GM10248 (cell line): ENCODE measurements around the gene KIAA1549.

Experiments
- CTCF ChIA-PET: fragments of 300-600 bp; sonication (Branson Sonifier 250); formaldehyde crosslinking; extraction: SDS; loops from one replicate; lab custom pipeline; 2021; ENCODE audit warnings: antibody characterized with exemption; lab: Yijun Ruan, JAX
- POLR2A ChIA-PET: fragments of 350-650 bp; sonication (Branson Sonifier 250); formaldehyde crosslinking; extraction: SDS; loops from one replicate; lab custom pipeline; 2020; ENCODE audit warnings: antibody characterized with exemption; lab: Yijun Ruan, JAX
- DNase-seq: peaks from one replicate; pipeline ENCODE4 v3.0.0; 2012; ENCODE audit errors: extremely low spot score
- TF ChIP-seq, protein P1 (sequence below): IDR thresholded peaks from 2 replicates; pipeline ENCODE4 v1.5.1; 2012; ENCODE audit warnings: mild to moderate bottlenecking, low read depth; ENCODE audit errors: extremely low read depth, missing control alignments, control extremely low read depth

Gene KIAA1549

DNA sequence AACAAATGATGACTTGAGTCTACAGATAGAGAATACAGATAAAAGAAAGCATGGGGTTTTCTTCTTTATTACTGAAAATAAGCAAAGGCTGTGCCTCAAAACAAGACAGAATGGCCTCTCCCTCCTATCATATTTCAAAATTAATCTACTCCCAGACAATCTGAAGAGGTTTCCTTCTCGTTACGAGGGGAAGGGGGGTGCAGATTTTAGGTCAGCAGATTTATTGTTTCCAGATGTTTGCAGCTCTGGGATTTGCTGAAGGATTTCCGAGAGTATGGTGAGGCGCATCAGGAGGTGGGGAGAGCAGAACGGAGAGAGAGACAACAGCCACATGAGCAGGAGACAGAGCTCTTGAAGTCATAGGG lies 89.8 kb downstream of the KIAA1549 start:
- no peak for DNase-seq
- TF ChIP-seq, protein P1, sequence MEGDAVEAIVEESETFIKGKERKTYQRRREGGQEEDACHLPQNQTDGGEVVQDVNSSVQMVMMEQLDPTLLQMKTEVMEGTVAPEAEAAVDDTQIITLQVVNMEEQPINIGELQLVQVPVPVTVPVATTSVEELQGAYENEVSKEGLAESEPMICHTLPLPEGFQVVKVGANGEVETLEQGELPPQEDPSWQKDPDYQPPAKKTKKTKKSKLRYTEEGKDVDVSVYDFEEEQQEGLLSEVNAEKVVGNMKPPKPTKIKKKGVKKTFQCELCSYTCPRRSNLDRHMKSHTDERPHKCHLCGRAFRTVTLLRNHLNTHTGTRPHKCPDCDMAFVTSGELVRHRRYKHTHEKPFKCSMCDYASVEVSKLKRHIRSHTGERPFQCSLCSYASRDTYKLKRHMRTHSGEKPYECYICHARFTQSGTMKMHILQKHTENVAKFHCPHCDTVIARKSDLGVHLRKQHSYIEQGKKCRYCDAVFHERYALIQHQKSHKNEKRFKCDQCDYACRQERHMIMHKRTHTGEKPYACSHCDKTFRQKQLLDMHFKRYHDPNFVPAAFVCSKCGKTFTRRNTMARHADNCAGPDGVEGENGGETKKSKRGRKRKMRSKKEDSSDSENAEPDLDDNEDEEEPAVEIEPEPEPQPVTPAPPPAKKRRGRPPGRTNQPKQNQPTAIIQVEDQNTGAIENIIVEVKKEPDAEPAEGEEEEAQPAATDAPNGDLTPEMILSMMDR, result no peak
- ChIA-PET CTCF (interaction anchor here (0.9 kb wide), 1 partner anchor 184 kb away, joined by 3 read pairs; no protein-coding TSS in a partner anchor), POLR2A (no interaction called here)

DNA sequence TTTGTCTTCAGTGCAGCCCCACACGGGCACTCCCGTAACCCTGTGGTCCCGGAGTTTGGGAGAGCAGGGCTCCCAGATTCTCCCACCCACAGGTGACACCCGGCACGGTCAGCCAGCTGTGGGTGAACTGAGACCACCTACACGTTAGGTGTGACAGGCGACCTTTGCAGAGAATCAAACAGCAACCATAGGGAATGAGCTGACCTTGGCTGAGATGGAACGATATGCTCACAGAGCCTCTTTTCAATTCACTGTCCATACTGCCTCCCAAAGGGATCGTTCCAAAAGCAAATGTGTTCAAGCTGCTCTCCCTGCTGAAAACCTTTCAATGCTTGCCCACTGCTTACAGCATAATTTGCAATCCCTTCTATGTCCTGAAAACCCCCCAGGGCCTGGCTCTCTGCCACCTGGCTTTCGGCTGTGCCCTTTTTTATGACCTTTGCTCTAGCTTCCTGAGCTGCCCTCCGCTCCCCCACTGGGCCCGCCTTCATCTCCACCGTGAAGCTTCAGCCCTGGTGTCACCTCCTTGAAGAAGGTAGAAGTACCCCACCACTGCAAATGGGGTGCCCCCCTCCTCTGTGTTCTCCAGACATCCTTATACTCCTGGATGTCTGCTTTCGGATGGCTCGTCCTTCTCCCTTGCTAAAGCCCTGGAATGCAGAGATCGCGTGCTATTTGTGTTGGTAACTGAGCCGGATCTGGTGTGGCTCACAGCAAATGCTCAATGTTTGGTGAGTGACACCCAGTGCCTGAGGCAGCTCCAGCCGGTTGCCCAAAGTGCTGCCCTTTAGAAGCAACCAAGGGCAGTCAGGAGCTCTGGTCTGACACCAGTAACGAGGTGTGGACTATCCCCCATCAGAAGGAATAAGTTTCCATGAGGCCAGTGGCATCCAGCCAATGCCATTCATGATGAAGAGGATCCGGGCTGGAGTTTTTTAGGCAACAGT lies 90.4 kb downstream of the KIAA1549 start:
- DNase-seq, result no peak
- ChIA-PET CTCF (interaction anchor here (0.9 kb wide), 1 partner anchor 185 kb away, joined by 3 read pairs; no protein-coding TSS in a partner anchor), POLR2A (no interaction called here)
- TF ChIP-seq, protein P1, result no peak

DNA sequence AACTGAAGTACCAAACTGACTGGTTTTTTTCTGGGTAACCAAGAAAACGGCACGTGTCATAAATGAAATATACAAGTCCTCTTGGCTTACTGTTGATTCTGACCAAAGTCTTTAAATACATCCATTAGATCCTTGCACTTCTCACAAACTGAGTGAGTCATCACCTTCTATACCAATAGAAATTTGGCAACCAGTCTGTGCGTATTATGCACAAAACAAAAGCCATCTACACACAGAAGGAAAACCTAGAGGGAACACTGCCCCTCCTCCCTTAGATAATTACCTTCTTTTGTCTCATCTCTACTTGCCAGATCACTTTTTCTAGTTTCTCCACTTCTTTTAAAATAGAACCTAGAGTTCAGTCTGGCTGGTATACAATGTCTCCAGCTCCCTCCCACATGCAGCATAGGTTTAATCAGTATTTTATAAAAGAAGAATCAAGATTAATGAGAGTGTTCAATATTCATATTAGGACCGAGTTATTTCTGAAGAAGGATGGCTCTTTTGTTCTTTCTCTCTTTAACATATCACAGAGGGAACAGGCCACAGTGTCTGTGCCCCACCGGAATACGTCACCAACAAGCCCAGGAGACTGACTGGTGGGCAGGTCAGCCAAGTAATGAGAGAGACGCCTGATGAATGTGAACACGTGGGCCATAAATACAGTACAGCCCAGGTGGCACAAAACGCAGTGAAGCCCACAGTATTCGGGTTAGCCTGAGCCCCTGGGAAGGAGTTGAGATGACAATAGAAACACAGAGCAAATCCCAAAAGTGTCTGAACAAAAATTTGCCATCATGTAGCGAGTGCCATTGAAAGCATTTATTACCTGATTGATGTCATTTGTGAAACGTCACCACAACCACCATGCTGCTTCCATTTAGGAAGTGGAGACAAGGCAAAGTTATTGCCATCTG lies 91.3 kb downstream of the KIAA1549 start:
- DNase-seq, result no peak
- TF ChIP-seq, protein P1, result no peak
- CTCF ChIA-PET, result interaction anchor here (1.0 to 2.2 kb wide), 3 partner anchors 10 to 89 kb away, joined by 3 to 8 read pairs (median 4); no protein-coding TSS in a partner anchor
- POLR2A ChIA-PET, result no interaction called here

DNA sequence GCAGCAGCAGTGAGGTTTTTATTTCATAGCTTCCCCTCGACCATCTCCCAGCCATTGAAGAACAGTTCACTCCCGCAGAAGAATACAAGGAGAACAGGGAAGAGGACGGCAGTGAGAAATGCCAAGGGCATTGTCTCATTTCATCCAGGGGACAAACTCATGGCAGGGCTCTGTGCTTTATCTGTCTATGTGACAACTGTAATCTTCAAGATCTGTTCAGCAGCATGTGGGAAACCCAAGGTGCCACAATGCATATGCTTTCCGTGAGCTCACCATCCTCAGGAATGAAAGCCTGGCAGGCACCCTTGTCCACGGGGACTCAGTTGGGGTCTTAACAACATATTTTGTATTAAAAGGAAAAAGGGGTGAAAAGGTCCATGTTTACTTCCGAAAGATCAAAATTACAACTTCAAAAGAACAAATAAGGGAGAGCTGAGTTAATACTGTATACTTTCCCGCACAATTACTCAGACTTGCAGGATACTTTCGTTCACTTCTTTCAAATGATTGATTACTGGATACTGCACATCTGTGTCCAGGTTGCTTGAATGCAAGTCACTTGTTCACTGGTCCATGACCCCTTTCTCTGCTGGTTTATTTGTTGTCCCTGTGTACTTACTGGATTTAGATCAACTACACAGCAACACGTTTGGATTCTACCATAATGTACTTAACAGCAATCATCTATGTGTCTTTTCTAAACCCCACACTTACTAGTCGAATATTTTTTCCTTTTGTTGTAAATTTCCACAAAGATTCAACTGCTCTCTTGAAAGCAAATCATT lies 93.1 kb downstream of the KIAA1549 start:
- CTCF ChIA-PET, result interaction anchor here (1.2 to 6.8 kb wide), 3 partner anchors 9 to 187 kb away, joined by 4 to 70 read pairs (median 8); no protein-coding TSS in a partner anchor
- POLR2A ChIA-PET, result no interaction called here
- no peak for DNase-seq
- TF ChIP-seq, protein P1, result no peak

DNA sequence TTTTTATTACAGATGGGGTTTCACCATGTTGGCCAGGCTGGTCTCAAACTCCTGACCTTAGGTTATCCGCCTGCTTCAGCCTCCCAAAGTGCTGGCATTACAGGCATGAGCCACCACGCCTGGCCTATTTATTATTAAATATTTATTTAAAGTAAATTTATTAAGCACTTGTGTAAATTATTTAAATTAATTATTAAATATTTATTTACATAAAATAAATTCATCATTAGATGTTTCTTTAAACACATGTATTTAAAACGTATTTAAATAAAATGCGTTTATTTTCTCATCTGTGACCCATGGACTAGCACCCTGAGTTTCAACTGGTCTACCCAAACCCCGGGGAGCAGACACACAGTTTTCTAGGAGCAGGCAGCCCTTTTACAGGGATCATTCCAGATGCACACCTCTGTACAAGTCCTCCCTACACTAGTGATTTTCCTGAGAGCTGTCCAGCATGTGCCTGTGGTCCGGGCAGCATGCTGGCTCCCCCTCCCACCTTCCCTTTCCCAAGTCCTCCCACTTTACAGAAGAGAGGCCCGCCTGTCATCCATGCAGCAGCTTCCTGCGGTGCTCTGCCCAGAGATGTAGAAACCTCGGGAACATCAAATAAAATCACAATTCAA lies 94.0 kb downstream of the KIAA1549 start:
- ChIA-PET POLR2A (no interaction called here), CTCF (interaction anchor here (0.7 to 6.8 kb wide), 44 partner anchors 10 to 1118 kb away, joined by 3 to 70 read pairs (median 4); no protein-coding TSS in a partner anchor)
- no peak for DNase-seq
- TF ChIP-seq, protein P1, result no peak
